H1 (cell line): ENCODE data around the gene JMJD8.
"Not testable (repeated sequence)": the region's sequence is repeated elsewhere in the genome, so short reads cannot be mapped to it uniquely, and the experiment has no call there.

Source experiments
- CTCF ChIP-seq, 3 experiments: IDR thresholded peaks; 1 replicate in 2 of 3; 2 replicates in 1 of 3; pipeline versions ENCODE4 v1.5.1 to v1.6.1; 2011; ENCODE audit warnings: low read length in 3 of 3, mild to moderate bottlenecking in 3 of 3, inconsistent platforms in 2 of 3, low read depth in 1 of 3, moderate library complexity in 1 of 3; ENCODE audit not compliant: insufficient read depth in 1 of 3; ENCODE audit errors: control extremely low read depth in 1 of 3
- EGR1 ChIP-seq: IDR thresholded peaks from 2 replicates; pipeline ENCODE4 v1.6.1; 2011; ENCODE audit warnings: low read depth, low read length, borderline replicate concordance
- HDAC2 ChIP-seq, 2 experiments: fragments of 300-600 bp in 1 of 2; sonication (generic) in 1 of 2; IDR thresholded peaks; 2 replicates each; pipeline ENCODE4 v1.6.1; 2011 to 2012; ENCODE audit warnings: low read depth in 2 of 2, low read length in 2 of 2, mild to moderate bottlenecking in 2 of 2, moderate library complexity in 2 of 2, borderline replicate concordance in 1 of 2, inconsistent platforms in 1 of 2
- JUN ChIP-seq: IDR thresholded peaks from 2 replicates; pipeline ENCODE4 v1.6.1; 2011; ENCODE audit warnings: low read depth, mild to moderate bottlenecking, improper control_type of control experiment, low read length
- MAFK ChIP-seq: IDR thresholded peaks from 2 replicates; pipeline ENCODE4 v1.6.1; 2012; ENCODE audit warnings: low read depth, mild to moderate bottlenecking, improper control_type of control experiment, low read length
- POLR2A ChIP-seq, 2 experiments: IDR thresholded peaks; 1 replicate in 1 of 2; 2 replicates in 1 of 2; pipeline ENCODE4 v1.6.1; 2011; ENCODE audit warnings: low read depth in 2 of 2, low read length in 2 of 2, mild to moderate bottlenecking in 2 of 2; ENCODE audit errors: control extremely low read depth in 1 of 2
- RFX5 ChIP-seq: IDR thresholded peaks from 2 replicates; pipeline ENCODE4 v1.6.1; 2011; ENCODE audit warnings: low read depth, low read length, improper control_type of control experiment, borderline replicate concordance
- TBP ChIP-seq: IDR thresholded peaks from 2 replicates; pipeline ENCODE4 v1.6.1; 2011; ENCODE audit warnings: low read depth, low read length, improper control_type of control experiment
- ZNF274 ChIP-seq: IDR thresholded peaks from 2 replicates; pipeline ENCODE4 v1.7.0; 2012; ENCODE audit warnings: low read length, borderline replicate concordance; ENCODE audit errors: extremely low read depth

- TF ChIP-seq HDAC2 (IDR thresholded peaks at IDR 0.05; ENCODE audit: borderline replicate concordance in 1 of 2, low read depth in 2 of 2, low read length in 2 of 2); POLR2A (IDR thresholded peaks at IDR 0.05; ENCODE audit: control extremely low read depth in 1 of 2, low read depth in 2 of 2, low read length in 2 of 2); MAFK; EGR1; TBP; JUN; ZNF274; RFX5: not testable (repeated sequence)
- TF ChIP-seq CTCF (IDR thresholded peaks at IDR 0.05; ENCODE audit: control extremely low read depth in 1 of 3, insufficient read depth in 1 of 3, low read depth in 1 of 3, low read length in 3 of 3) = peak; percentile 38 to 55 (median 44)
These were observed 28.7 kb upstream of the JMJD8 start for GRCh38 chr16:712740-713250.
